Activated T-cell treated with anti-CD3 and anti-CD28 coated beads, Interleukin-2, amount 50 U/mL, for 48 hours (primary cell): ENCODE results near the gene PRKACG.
"Not testable (repeated sequence)": the region's sequence is repeated elsewhere in the genome, so short reads cannot be mapped to it uniquely, and the experiment has no call there.

Experiments
- DNase-seq, 2 experiments: peaks; one replicate each; pipeline ENCODE4 v3.0.0-alpha.2; 2020

PRKACG gene

GRCh38 chr9:69014013-69014412 is at the start of gene PRKACG:
TSS of gene PRKACG (minus strand) at chr9:69014113. CDS start at chr9:69014092, 21 bp downstream.
- DNase-seq, result no peak

GRCh38 chr9:69062195-69062594 is 48.3 kb upstream of the PRKACG start:
- DNase-seq, result no peak

- DNase-seq, result no peak
Observed at GRCh38 chr9:69060766-69061165, 46.9 kb upstream of the PRKACG start.

- DNase-seq, result no peak
Observed at GRCh38 chr9:69058101-69058500, 44.2 kb upstream of the PRKACG start.

- DNase-seq, result no peak
Observed at GRCh38 chr9:69056191-69056815, 42.4 kb upstream of the PRKACG start.

- no peak for DNase-seq
Observed at GRCh38 chr9:69054989-69055388, 41.1 kb upstream of the PRKACG start.

- not testable (repeated sequence) for DNase-seq
Observed at GRCh38 chr9:69050936-69051335, 37.0 kb upstream of the PRKACG start.

- no peak for DNase-seq
Observed at GRCh38 chr9:69049094-69049493, 35.2 kb upstream of the PRKACG start.

GRCh38 chr9:69047371-69047770 is 33.5 kb upstream of the PRKACG start:
- DNase-seq, result no peak

GRCh38 chr9:69046723-69047122 is 32.8 kb upstream of the PRKACG start:
- DNase-seq, result no peak

GRCh38 chr9:69045821-69046220 is 31.9 kb upstream of the PRKACG start:
- no peak for DNase-seq

GRCh38 chr9:69044240-69045219 is 30.6 kb upstream of the PRKACG start:
- DNase-seq, result no peak

- no peak for DNase-seq
Observed at GRCh38 chr9:69040646-69041045, 26.7 kb upstream of the PRKACG start.

- DNase-seq, result no peak
Observed at GRCh38 chr9:69036799-69037198, 22.9 kb upstream of the PRKACG start.

GRCh38 chr9:69036309-69036708 is 22.4 kb upstream of the PRKACG start:
- DNase-seq, result peak in 1 of 2 experiments; percentile 36

- peak; percentile 91 to 92 for DNase-seq
Observed at GRCh38 chr9:69035438-69036308, 21.8 kb upstream of the PRKACG start, which contains the start of gene FXN. TSS of gene FXN (plus strand) at chr9:69035752. CDS start at chr9:69035783, 31 bp downstream.

GRCh38 chr9:69034071-69034470 is 20.2 kb upstream of the PRKACG start:
- no peak for DNase-seq

GRCh38 chr9:69030851-69031645 is 17.1 kb upstream of the PRKACG start:
- no peak for DNase-seq

- DNase-seq, result no peak
Observed at GRCh38 chr9:69029535-69029934, 15.6 kb upstream of the PRKACG start.

- DNase-seq, result peak in 1 of 2 experiments; percentile 39
Observed at GRCh38 chr9:69028754-69029153, 14.8 kb upstream of the PRKACG start.

GRCh38 chr9:69027355-69028097 is 13.6 kb upstream of the PRKACG start:
- DNase-seq, result peak in 1 of 2 experiments; percentile 48
